ENCODE measurements around the gene GMPR2.

GMPR2 gene

DNA sequence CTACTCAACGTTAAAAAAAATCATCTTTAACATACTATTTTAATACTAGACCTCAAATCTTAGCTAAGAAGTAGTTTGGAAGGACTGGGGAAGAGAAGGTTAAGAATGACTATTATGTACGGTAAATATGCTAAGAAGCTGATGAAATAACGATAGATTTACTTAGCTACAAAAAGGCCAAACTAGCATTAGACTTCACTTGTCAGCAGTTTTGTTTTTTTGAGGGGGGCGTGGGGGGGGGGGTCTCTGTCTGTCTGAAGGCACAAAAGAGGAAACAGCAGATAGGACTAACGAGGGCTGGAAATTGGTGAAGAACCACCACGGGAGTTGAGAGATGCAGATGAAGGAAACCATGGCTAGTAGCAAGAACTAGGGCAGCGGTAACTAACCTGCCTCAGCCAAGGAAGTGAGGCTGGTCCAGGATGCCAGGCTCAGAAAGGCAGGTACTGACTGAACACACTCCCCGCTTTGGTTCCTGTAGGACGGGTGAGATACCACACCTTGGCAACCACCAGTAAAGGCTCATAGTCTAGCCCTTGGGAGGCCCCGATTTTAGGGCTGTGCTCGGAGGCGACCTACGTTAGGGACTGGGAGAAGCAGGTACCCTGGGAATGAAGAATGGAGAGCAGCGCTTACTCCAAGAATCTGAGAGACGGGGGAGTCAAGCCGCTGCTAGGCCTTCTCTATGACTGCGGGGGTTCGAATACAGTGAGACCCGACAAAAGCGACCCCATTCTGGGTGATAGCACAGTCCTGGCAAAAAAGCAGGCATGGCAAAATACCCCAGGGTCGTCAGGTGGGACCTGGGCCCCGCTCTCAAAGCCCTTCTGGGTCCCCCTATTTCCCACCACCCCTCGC lies 1.2 kb upstream of the GMPR2 start:
- TF ChIP-seq, protein P1, sequence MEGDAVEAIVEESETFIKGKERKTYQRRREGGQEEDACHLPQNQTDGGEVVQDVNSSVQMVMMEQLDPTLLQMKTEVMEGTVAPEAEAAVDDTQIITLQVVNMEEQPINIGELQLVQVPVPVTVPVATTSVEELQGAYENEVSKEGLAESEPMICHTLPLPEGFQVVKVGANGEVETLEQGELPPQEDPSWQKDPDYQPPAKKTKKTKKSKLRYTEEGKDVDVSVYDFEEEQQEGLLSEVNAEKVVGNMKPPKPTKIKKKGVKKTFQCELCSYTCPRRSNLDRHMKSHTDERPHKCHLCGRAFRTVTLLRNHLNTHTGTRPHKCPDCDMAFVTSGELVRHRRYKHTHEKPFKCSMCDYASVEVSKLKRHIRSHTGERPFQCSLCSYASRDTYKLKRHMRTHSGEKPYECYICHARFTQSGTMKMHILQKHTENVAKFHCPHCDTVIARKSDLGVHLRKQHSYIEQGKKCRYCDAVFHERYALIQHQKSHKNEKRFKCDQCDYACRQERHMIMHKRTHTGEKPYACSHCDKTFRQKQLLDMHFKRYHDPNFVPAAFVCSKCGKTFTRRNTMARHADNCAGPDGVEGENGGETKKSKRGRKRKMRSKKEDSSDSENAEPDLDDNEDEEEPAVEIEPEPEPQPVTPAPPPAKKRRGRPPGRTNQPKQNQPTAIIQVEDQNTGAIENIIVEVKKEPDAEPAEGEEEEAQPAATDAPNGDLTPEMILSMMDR (IDR thresholded peaks at IDR 0.05), result no peak
- peak overlapping the region; percentile 98 for H3K27ac ChIP-seq
- peaks cover 31 to 35% of the 10 kb centered on the region in 2 experiments for H3K4me1 ChIP-seq (ENCODE audit: control insufficient read depth in 1 of 2, insufficient read depth in 1 of 2, low read depth in 1 of 2, low read length in 1 of 2)
- H3K27me3 ChIP-seq, result no peaks in the 10 kb centered on the region
- no peaks in the 10 kb centered on the region for H3K9me3 ChIP-seq
- peak overlapping the region; percentile 74 to 91 for H3K4me3 ChIP-seq (ENCODE audit: low read depth in 1 of 2, low read length in 1 of 2)
- H3K36me3 ChIP-seq, result peaks cover 32% of the 10 kb centered on the region

DNA sequence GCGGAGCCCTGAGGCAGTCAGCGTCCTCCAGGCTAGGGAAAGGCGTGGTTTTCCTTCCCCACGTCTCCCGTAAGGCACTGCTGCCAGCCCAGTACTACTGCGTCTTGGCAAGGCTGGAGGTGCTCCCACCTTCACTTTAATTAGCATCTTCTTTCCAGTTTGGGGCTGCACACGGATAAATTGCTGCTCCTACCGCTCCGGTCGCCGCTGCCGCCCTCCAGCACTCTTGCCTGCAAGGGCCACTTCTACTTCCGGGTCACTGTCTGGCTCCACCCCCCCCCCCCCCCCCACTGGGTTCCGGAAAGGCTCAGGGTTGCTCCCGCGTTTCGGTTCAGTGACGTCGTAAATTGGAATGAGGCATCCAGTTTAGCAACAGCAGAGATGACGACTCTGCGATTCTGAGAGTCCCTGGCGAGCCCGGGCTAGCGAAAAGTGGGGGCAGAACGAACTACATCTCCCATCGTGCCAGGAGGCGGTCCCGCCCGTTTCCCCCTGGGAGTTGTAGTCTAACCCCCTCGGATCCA lies 546 bp upstream of the GMPR2 start, which contains the start of gene NEDD8:
NEDD8 (minus strand) TSS at position 247 of the 524 bp plus-strand sequence; CDS start at position 147, 100 bp downstream.
- TF ChIP-seq, protein P1 (IDR thresholded peaks at IDR 0.05), result no peak
- peaks cover 31 to 39% of the 10 kb centered on the region in 2 experiments for H3K4me1 ChIP-seq (ENCODE audit: control insufficient read depth in 1 of 2, insufficient read depth in 1 of 2, low read depth in 1 of 2, low read length in 1 of 2)
- H3K27me3 ChIP-seq, result no peaks in the 10 kb centered on the region

DNA sequence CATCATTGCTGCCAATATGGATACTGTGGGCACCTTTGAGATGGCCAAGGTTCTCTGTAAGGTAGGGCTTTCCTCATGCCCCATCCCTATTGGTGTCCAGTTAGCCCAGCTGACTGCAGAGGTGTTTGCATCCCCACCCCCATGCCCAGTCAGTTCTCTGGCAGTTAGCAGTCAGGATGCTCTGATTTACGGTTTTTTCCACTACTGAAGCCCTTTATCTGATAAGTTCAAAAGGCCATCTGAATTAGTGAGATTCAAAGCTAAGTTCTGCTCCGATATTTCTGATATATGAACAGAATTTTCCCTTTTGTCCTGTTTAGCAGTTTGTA lies 773 bp downstream of the GMPR2 start:
- TF ChIP-seq, protein P1 (IDR thresholded peaks at IDR 0.05), result no peak
- H3K27ac ChIP-seq, result peak overlapping the region; percentile 98

More for the DNA sequence above, 546 bp upstream of the GMPR2 start, which contains the start of gene NEDD8:
- Histone ChIP-seq H3K36me3 (peaks cover 38% of the 10 kb centered on the region), H3K4me3 (ENCODE audit: low read depth in 1 of 2, low read length in 1 of 2) (peak within 1 kb of the TSS; percentile 74 to 91), H3K9me3 (no peaks in the 10 kb centered on the region), H3K27ac (peak within 1 kb of the TSS; percentile 98)

DNA sequence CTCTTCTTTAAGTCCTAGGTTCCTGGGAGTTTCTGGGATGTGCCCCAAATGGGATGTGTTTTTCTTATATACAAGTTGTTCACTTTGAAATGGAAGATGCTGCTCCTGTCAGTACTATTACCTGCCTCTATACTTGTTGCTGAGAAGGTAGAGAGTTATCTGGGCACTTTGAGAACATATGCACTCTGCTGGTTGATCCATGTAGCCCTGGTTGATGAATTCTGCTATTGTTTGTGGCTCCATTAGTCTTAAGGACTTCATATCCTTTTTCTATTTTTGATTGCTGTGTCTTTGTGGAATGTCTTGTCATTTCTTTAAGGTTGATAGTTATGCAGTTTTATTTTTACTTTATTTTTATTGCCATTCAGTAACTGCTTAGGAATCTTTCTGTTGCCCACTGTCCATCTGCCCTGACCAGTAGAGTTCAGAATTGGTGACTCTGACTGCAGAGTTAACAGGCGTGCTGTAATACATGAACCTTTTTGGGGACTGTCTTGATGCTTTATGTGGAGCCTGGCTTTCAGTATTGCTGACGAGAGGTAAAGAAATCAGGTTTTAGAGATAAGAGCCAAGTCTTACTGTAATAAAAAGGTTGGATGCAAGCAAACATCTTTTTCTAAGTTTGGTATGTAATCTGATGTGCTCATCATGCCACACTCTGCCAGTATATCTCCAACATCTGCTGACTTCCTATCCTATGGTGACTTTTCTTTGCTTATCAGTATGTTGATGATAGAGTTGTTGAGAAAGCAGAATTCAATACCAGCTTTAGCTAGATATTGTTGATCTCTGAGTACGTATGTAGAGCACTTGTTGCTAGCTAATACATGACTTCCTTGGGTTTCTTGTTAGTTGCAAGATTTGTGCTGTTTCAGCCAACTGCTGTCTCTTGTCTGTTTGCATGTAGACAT lies 1.6 kb downstream of the GMPR2 start:
- Histone ChIP-seq H3K9me3 (no peaks in the 10 kb centered on the region), H3K27ac (peak overlapping the region; percentile 98), H3K36me3 (peaks cover 54% of the 10 kb centered on the region), H3K4me3 (ENCODE audit: low read depth in 1 of 2, low read length in 1 of 2) (peak overlapping the region in 1 of 2 experiments; percentile 91), H3K4me1 (ENCODE audit: control insufficient read depth in 1 of 2, insufficient read depth in 1 of 2, low read depth in 1 of 2, low read length in 1 of 2) (peaks cover 46 to 51% of the 10 kb centered on the region in 2 experiments), H3K27me3 (no peaks in the 10 kb centered on the region)
- TF ChIP-seq, protein P1 (IDR thresholded peaks at IDR 0.05), result no peak

More for the DNA sequence above, 773 bp downstream of the GMPR2 start:
- Histone ChIP-seq H3K4me3 (ENCODE audit: low read depth in 1 of 2, low read length in 1 of 2) (peak overlapping the region; percentile 74 to 91), H3K4me1 (ENCODE audit: control insufficient read depth in 1 of 2, insufficient read depth in 1 of 2, low read depth in 1 of 2, low read length in 1 of 2) (peaks cover 38 to 43% of the 10 kb centered on the region in 2 experiments), H3K27me3 (no peaks in the 10 kb centered on the region), H3K36me3 (peaks cover 45% of the 10 kb centered on the region), H3K9me3 (no peaks in the 10 kb centered on the region)

Measured in neutrophil (primary cell).